Glutamatergic neuron (in vitro differentiated cells): ENCODE results near the gene UGT1A4. TPM values are rescaled to one million over a fixed set of nuclear protein-coding genes. Genes with fewer than 3 reads are reported as not detected.

ENCODE experiments used
- DNase-seq: peaks from one replicate; pipeline ENCODE4 v3.0.0; 2022
- H3K27ac Mint-ChIP-seq: one replicate; pipeline ENCODE4 v1.8.0; 2020; ENCODE audit warnings: mild to moderate bottlenecking, mixed read lengths, inconsistent platforms; ENCODE audit not compliant: unreplicated experiment
- H3K27me3 Mint-ChIP-seq: one replicate; pipeline ENCODE4 v1.8.0; 2020; ENCODE audit warnings: mild to moderate bottlenecking, moderate library complexity, mixed read lengths, inconsistent platforms; ENCODE audit not compliant: unreplicated experiment
- H3K36me3 Mint-ChIP-seq: one replicate; pipeline ENCODE4 v1.8.0; 2020; ENCODE audit warnings: mild to moderate bottlenecking, mixed read lengths, inconsistent platforms; ENCODE audit not compliant: unreplicated experiment
- H3K4me1 Mint-ChIP-seq: one replicate; pipeline ENCODE4 v1.8.0; 2020; ENCODE audit warnings: mild to moderate bottlenecking, low read depth, mixed read lengths, inconsistent platforms; ENCODE audit not compliant: unreplicated experiment
- H3K4me3 Mint-ChIP-seq: one replicate; pipeline ENCODE4 v1.8.0; 2020; ENCODE audit warnings: mild to moderate bottlenecking, mixed read lengths, inconsistent platforms; ENCODE audit not compliant: unreplicated experiment
- H3K9me3 Mint-ChIP-seq: one replicate; pipeline ENCODE4 v1.8.0; 2020; ENCODE audit warnings: mild to moderate bottlenecking, moderate library complexity, mixed read lengths, inconsistent platforms; ENCODE audit not compliant: unreplicated experiment
- total RNA-seq: library from RNA; stranded (reverse); fragmentation: NEBNext Ultra II Directional; extraction: Animal tissue kit (Norgen Biotek cat#: 25700); gene quantifications from one replicate; pipeline ENCODE4 v1.2.1, GENCODE V29; 2021; ENCODE audit not compliant: unreplicated experiment
- TF ChIP-seq, protein P1 (sequence below): fragments of 200-600 bp; sonication (generic); IDR thresholded peaks from one replicate; pipeline ENCODE4 v1.5.0; 2021; ENCODE audit not compliant: partially characterized antibody, unreplicated experiment

Gene UGT1A4
- total RNA-seq, 1 donor from 2014 or later, result not detected

- TF ChIP-seq, protein P1, sequence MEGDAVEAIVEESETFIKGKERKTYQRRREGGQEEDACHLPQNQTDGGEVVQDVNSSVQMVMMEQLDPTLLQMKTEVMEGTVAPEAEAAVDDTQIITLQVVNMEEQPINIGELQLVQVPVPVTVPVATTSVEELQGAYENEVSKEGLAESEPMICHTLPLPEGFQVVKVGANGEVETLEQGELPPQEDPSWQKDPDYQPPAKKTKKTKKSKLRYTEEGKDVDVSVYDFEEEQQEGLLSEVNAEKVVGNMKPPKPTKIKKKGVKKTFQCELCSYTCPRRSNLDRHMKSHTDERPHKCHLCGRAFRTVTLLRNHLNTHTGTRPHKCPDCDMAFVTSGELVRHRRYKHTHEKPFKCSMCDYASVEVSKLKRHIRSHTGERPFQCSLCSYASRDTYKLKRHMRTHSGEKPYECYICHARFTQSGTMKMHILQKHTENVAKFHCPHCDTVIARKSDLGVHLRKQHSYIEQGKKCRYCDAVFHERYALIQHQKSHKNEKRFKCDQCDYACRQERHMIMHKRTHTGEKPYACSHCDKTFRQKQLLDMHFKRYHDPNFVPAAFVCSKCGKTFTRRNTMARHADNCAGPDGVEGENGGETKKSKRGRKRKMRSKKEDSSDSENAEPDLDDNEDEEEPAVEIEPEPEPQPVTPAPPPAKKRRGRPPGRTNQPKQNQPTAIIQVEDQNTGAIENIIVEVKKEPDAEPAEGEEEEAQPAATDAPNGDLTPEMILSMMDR, result no peak
- peaks cover 3% of the 10 kb centered on the region for H3K4me1 Mint-ChIP-seq
- H3K27ac Mint-ChIP-seq, result no peak overlapping the region
- no peaks in the 10 kb centered on the region for H3K36me3 Mint-ChIP-seq
- no peaks in the 10 kb centered on the region for H3K27me3 Mint-ChIP-seq
- H3K4me3 Mint-ChIP-seq, result no peak overlapping the region
- peaks cover 6% of the 10 kb centered on the region for H3K9me3 Mint-ChIP-seq
- DNase-seq, result no peak
Observed at GRCh38 chr2:233813236-233814055, 94.9 kb downstream of the UGT1A4 start.

GRCh38 chr2:233814056-233814835 lies 95.7 kb downstream of the UGT1A4 start:
- no peak for DNase-seq
- peaks cover 6% of the 10 kb centered on the region for H3K9me3 Mint-ChIP-seq

DNA sequence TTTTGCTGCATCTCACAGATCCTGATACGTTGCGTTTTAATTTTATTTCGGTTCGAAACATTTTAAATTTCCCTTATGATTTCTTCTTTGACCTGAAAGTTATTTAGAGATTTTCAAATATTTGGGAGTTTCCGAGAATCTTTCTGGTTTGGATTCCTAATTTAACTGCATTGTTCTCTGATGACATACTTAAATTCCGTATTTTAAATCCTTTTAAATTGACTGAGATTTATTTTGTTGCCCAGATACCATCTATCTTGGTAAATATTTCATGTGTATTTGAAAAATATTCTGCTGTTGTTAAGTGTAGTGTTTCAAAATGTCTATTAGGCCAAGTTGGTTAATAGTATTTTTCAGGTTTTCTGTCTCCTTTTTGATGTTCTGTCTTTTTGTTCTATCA lies 97.3 kb downstream of the UGT1A4 start:
- no peak overlapping the region for H3K4me3 Mint-ChIP-seq
- H3K4me1 Mint-ChIP-seq, result peaks cover 3% of the 10 kb centered on the region
- H3K9me3 Mint-ChIP-seq, result peaks cover 1% of the 10 kb centered on the region
- no peak for DNase-seq
- TF ChIP-seq, protein P1, result no peak
- no peak overlapping the region for H3K27ac Mint-ChIP-seq
- H3K27me3 Mint-ChIP-seq, result peaks cover 5% of the 10 kb centered on the region
- no peaks in the 10 kb centered on the region for H3K36me3 Mint-ChIP-seq

More at GRCh38 chr2:233814056-233814835, 95.7 kb downstream of the UGT1A4 start:
- Mint-ChIP-seq H3K4me3 (no peak overlapping the region), H3K4me1 (peaks cover 3% of the 10 kb centered on the region), H3K27me3 (peaks cover 2% of the 10 kb centered on the region), H3K36me3 (no peaks in the 10 kb centered on the region), H3K27ac (no peak overlapping the region)
- TF ChIP-seq, protein P1, result no peak

DNA sequence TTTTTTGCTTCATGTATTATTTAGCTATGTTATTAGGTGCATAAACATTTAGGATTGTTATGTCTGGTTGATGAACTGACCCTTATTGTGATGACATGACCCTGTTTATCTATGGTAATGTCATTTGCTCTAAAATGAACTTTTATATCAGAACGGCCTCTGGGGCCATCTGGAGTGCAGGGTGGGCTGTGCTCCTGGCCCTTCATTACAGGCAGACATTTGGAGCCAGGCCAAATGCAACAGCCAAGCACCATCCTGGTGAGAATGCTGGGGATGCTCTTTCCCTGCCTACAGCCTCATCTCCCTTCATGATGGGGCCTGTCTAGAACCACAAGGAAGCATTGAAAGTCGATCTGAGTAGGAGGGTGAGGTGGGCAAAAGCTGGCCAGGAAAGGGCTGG lies 97.8 kb downstream of the UGT1A4 start:
- H3K9me3 Mint-ChIP-seq, result peaks cover 4% of the 10 kb centered on the region
- H3K27ac Mint-ChIP-seq, result no peak overlapping the region
- H3K4me3 Mint-ChIP-seq, result no peak overlapping the region
- TF ChIP-seq, protein P1, result no peak
- no peak for DNase-seq
- H3K4me1 Mint-ChIP-seq, result peaks cover 3% of the 10 kb centered on the region
- H3K27me3 Mint-ChIP-seq, result peaks cover 7% of the 10 kb centered on the region
- H3K36me3 Mint-ChIP-seq, result no peaks in the 10 kb centered on the region
